UCSD-AML1 (cell line): Measurements from ENCODE around the gene FAM81B.

ENCODE experiments used
- DNase-seq: peaks from one replicate; lab custom pipeline; 2025; ENCODE audit not compliant: unreplicated experiment; lab: John Stamatoyannopoulos, UW

FAM81B gene

DNA sequence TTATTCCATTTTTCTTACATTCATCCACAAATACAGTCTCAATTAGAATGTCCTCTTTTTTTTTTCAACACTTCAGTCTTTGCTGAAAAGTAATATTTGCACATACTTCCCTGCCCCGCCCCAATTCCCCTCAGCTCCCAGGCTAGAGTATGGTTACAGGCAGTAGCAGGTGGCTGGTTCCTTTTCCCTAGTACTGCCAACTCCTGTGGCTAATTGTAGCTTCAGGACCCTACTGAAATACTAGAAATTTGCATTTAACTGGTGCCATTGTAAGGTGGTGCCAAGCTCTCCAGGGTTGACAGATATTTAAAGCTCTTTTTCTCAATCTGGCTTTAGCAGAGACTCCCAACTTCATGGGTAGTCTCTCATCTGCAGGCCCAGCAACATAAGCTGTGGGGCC lies 80.3 kb downstream of the FAM81B start:
- no peak for DNase-seq

- no peak for DNase-seq
Observed at GRCh38 chr5:95471942-95472341, 80.8 kb downstream of the FAM81B start.

DNA sequence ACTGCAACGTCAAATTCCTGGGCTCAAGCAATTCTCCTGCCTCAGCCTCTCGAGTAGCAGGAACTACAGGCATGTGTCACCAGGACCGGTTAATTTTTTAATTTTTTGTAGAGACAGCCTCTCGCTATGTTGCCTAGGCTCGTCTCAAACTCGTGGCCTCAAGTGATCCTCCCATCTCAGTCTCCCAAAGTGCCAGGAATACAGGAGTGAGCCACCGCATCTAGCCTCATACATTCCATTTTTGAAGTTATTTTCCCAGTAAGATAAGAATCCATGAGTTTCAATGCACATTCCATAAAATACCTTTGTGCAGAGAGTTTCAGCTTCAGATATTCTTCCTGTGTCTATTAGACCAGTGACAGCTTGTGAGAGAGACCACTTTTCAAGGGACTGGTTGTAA lies 93.3 kb downstream of the FAM81B start:
- DNase-seq = no peak

DNA sequence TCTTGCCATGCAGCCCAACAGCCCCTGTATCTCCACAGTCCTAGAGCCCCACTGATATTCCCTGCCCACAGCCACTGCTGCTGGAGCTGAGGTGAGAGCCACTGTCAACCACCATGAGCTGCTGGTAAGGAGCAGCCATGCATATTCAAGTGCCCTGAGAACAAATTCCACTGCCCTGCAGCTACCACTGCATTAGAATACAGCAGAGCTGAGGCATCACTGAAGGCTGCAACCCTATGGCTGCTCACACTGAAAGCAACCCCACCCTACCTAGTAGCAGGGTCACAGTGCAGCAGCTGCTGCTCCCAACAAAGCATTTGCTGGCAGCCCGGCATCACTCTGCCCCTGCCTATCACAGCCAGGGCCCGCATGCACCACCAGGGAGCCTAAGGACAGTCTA lies 95.0 kb downstream of the FAM81B start:
- DNase-seq = no peak

DNA sequence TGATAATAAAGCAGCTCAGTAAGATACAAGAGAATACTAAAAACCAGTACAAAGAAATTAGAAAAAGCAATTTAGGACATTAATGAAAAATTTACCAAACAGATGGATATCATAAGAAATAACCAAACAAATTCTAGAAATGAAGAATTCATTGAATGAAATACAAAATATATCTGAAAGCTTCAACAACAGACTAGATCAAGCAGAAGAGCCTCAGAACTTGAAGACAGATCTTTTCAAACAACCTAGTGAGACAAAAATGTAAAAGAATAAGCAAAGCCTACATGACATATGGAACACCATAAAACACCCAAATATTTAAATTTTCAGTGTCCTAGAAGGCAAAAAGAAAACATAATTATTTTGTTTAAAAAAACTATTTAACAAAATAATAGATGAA lies 96.7 kb downstream of the FAM81B start:
- DNase-seq = no peak
